Mammary epithelial cell (primary cell): ENCODE data around the gene SYT17.

Source experiments
- EZH2 ChIP-seq: IDR thresholded peaks from 2 replicates; pipeline ENCODE4 v1.6.1; 2012; ENCODE audit warnings: low read length, inconsistent platforms, borderline replicate concordance
- TF ChIP-seq, protein P1 (sequence below), 2 donors: IDR thresholded peaks in 1 of 2; conservative IDR thresholded peaks in 1 of 2; 2 replicates each; pipeline ENCODE4 v1.5.1; 2011 to 2012; ENCODE audit warnings: inconsistent platforms in 2 of 2, low read length in 2 of 2, mild to moderate bottlenecking in 2 of 2, control low read depth in 1 of 2, low read depth in 1 of 2; ENCODE audit not compliant: insufficient read depth in 1 of 2; ENCODE audit errors: extremely low read depth in 1 of 2

DNA sequence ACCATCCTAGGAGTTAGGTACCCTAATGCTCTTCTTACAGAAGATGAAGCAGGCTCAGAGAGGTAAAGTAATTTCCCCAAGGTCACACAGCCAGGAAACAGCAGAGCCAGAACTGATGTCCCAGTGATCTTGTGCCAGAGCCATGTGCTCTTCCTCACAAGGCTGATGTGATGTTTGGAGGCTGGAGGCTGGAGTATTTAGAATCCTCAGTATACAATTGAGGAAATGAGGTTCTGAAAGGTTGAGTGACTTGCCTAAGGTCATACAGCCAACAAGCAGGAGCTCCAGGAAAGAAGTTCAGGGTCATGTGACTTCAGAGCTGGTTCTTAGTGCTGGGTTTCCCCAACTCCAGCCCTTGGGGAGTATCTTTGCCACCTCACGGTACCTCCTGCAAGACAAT is 35.8 kb upstream of the SYT17 start:
- TF ChIP-seq, protein P1, sequence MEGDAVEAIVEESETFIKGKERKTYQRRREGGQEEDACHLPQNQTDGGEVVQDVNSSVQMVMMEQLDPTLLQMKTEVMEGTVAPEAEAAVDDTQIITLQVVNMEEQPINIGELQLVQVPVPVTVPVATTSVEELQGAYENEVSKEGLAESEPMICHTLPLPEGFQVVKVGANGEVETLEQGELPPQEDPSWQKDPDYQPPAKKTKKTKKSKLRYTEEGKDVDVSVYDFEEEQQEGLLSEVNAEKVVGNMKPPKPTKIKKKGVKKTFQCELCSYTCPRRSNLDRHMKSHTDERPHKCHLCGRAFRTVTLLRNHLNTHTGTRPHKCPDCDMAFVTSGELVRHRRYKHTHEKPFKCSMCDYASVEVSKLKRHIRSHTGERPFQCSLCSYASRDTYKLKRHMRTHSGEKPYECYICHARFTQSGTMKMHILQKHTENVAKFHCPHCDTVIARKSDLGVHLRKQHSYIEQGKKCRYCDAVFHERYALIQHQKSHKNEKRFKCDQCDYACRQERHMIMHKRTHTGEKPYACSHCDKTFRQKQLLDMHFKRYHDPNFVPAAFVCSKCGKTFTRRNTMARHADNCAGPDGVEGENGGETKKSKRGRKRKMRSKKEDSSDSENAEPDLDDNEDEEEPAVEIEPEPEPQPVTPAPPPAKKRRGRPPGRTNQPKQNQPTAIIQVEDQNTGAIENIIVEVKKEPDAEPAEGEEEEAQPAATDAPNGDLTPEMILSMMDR (conservative IDR thresholded peaks at IDR 0.05 in 1 of 2, IDR thresholded peaks at IDR 0.05 in 1 of 2; ENCODE audit: extremely low read depth in 1 of 2, insufficient read depth in 1 of 2, low read depth in 1 of 2, low read length in 2 of 2) = no peak
- no peak for TF ChIP-seq EZH2
